GM21447 (cell line): ENCODE data around the gene SKA2.
"Not testable (repeated sequence)": the region's sequence is repeated elsewhere in the genome, so short reads cannot be mapped to it uniquely, and the experiment has no call there.

Experiments
- ATAC-seq: cut with Tn5 transposase; IDR thresholded peaks from one replicate; pipeline ENCODE4 v1.9.1; 2021; ENCODE audit not compliant: unreplicated experiment

SKA2 gene, protein sequence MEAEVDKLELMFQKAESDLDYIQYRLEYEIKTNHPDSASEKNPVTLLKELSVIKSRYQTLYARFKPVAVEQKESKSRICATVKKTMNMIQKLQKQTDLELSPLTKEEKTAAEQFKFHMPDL

GRCh38 chr17:59154721-59155438 is at the start of gene SKA2:
TSS of gene SKA2 (minus strand) at chr17:59155186. CDS start at chr17:59155163, 23 bp downstream.
- ATAC-seq, result peak; percentile 81

- no peak for ATAC-seq
These were observed 47.3 kb upstream of the SKA2 start for GRCh38 chr17:59202320-59202719.

- ATAC-seq, result no peak
These were observed 44.4 kb upstream of the SKA2 start for GRCh38 chr17:59199398-59199797.

GRCh38 chr17:59193336-59193862 is 38.4 kb upstream of the SKA2 start:
- ATAC-seq, result no peak

DNA sequence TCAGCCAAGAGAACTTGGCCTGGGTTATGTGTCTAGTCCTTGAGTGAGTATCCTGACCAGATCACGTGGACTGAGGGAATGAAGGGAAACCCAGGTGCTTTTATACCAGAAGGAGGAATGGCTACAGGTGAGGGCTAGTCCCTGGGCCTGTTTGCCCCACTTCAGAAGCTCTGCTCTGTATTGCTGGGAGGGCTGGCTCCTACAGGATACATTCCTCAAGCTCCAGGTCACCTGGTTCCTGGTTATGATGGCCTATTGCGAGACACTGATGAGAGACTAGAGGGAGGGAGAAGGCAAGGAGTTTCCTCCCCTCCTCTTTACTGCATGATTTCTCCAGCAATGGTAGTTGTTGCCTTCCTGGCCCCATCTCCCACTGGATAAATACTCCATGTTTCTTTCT is 35.8 kb upstream of the SKA2 start:
- no peak for ATAC-seq

GRCh38 chr17:59186850-59187249 is 31.9 kb upstream of the SKA2 start:
- no peak for ATAC-seq

GRCh38 chr17:59185997-59186396 is 31.0 kb upstream of the SKA2 start:
- no peak for ATAC-seq

DNA sequence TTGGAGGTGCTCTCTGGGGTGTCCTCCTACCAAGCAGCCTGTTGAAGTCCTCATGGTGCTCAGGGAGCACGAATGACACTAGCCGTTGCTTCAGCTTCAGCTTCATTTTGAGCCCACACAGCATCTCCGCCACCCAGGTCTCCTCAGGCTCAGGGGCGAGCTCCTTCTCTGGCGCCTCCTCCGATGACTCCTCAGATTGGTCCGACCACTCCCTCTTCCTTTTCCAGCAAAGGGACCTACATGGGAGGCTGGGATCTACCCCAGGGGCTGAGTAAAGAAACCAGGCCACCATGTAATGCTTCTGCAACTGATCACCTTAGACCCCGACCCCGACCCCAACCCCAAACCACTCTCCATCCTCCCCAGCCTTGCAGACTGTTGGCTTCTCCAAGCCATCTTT is 26.5 kb upstream of the SKA2 start:
- ATAC-seq, result no peak

- ATAC-seq, result no peak
These were observed 25.6 kb upstream of the SKA2 start for GRCh38 chr17:59180626-59181025.

- not testable (repeated sequence) for ATAC-seq
These were observed 24.6 kb upstream of the SKA2 start for GRCh38 chr17:59179601-59180000.

- ATAC-seq, result no peak
These were observed 23.4 kb upstream of the SKA2 start for GRCh38 chr17:59178266-59178985.

DNA sequence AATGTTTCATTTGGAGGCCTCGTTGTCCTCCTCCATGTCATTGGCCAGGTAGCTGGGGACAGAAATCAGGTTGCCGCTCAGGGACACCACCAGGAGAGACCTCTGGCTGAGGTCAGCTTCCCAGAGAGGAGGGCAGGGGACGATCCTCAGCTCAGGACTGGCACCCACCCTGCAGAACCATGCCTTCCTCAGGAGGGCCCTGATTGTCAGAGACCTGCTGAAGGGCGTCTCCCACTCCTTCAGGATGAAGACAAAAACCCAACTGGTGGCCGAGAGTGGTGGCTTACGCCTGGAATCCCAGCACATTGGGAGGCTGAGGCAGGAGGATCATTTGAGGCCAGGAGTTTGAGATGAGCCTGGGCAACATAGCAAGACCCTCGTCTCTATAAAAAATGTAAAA is 20.1 kb upstream of the SKA2 start:
- no peak for ATAC-seq

DNA sequence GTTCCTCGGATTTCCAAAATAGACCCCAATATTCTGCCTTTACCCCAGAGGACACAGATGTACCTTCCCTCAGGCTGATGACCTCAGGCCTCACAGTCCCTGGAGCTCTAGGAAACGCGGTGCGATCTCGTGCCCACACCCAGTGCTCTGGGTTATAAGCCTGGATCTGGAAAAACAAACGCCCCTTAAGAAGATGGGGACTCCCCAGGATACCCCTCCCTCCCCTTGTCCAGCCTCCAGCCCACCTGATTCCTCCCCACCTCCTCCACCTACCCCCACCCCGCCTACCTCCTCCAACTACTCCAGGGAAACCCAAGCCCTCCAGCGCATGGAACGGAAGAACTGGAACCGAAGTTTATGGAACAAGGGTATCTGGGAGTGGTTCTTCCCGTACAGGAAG is 19.7 kb upstream of the SKA2 start:
- ATAC-seq, result no peak

GRCh38 chr17:59172436-59173004 is 17.5 kb upstream of the SKA2 start:
- no peak for ATAC-seq

GRCh38 chr17:59167571-59168001 is 12.6 kb upstream of the SKA2 start:
- ATAC-seq, result no peak

- ATAC-seq, result no peak
These were observed 11.0 kb upstream of the SKA2 start for GRCh38 chr17:59165933-59166342.

DNA sequence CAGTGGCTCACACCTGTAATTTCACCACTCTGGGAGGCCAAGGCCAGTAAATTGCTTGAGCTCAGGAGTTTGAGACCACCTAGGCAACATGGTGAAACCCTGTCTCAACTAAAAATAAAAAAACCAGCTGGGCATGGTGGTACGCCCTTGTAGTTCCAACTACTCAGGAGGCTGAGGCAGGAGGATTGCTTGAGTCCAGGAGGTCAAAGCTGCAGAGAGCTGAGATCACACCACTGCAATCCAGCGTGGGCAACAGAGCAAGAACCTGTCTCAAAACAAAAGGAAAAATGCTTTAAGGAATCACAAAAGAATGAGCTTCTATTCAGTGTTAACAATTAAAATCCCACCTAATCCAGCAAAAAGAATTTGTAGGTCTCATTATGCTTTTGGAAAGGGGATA is 6.5 kb upstream of the SKA2 start:
- ATAC-seq, result no peak

- no peak for ATAC-seq
These were observed 5.4 kb upstream of the SKA2 start for GRCh38 chr17:59160157-59161025.

DNA sequence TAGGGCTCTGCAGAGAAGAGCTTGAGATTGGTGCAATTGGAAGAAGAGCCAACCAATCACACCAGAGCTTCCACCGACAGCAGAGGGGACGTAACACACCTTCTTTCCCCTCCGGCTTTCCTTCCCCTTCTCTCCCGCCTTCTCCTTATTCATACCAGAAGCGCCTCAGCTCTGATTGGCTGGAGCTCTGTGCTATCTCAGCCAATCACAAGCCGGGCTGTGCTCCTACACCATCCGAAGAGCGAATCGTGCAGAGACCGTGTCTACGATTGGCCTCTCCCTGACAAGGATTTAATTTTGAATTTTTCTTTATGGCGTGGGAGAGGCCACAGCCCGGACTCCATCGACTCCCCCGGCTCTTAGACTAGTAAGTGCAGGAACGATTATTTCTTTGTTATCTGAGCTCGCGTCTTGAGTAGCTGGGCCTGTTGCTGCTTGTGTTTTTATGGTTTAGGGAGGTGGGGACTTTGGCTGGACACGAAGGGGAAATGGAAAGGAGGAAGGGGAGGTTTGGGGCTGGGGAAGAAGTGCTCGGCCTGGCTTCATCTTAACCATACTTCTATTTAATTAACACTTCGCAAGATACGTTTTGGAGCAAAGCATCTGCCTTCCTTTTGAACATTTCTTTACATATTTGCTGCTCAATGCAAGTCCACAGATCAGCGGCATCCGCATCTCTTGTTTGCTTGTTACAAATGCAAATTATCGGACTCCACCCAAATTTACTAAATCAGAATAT is 622 bp upstream of the SKA2 start, which contains the start of gene PRR11:
Gene PRR11 (plus strand): TSS at position 308 of the 739 bp plus-strand sequence. CDS start 14,007 bp downstream, outside the sequence.
- ATAC-seq, result peak; percentile 88

DNA sequence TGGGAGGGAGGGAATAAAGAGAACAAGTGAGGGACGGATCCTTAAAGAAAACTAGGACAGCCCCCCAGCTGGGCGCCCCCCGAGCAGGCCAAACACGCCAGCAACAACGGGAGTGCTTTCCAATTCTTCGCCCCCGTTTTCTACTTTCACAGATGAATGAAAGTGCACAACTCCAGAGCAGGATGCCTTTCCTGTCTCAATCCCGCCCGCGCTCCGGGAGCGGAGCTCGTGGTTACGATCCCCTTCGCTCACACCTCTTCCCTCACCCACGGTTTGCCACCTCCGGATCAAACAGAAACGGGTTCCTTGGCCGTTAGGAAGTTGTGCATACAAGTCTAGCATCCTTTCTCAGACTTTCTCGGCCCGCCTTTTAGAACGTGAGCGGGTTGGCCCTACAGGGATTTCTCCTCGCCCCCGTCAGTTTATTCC is 680 bp downstream of the SKA2 start:
- ATAC-seq, result no peak
